Putamen (tissue), 1 donor: ENCODE measurements around the gene ZDHHC12.
A peak's percentile ranks its signal among the peaks of the same experiment; 100 is the strongest.
"Not testable (repeated sequence)": the region's sequence is repeated elsewhere in the genome, so short reads cannot be mapped to it uniquely, and the experiment has no call there.

ENCODE experiments used
- DNase-seq: peaks from one replicate; pipeline ENCODE4 v3.0.0-alpha.2; 2016; ENCODE audit warnings: low spot score

ZDHHC12 gene

DNA sequence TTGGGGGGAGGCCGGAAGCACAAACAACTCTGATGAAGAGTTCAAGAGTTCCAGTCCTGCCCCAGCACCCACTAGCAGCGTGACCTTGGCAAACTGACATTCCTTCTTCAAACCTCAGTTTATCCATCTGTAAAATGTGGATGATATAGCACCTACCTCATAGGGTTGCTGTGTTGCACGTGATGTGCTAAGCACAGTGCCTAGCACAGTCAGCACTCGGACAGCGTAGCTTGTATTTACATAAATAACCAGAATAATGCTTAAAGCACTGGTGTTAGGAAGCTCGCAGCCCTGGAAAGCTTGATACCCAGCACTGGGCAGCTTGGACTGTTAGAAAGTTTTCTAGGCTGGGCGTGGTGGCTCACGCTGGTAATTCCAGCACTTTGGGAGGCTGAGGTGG is 16.5 kb downstream of the ZDHHC12 start:
- DNase-seq: no peak

DNA sequence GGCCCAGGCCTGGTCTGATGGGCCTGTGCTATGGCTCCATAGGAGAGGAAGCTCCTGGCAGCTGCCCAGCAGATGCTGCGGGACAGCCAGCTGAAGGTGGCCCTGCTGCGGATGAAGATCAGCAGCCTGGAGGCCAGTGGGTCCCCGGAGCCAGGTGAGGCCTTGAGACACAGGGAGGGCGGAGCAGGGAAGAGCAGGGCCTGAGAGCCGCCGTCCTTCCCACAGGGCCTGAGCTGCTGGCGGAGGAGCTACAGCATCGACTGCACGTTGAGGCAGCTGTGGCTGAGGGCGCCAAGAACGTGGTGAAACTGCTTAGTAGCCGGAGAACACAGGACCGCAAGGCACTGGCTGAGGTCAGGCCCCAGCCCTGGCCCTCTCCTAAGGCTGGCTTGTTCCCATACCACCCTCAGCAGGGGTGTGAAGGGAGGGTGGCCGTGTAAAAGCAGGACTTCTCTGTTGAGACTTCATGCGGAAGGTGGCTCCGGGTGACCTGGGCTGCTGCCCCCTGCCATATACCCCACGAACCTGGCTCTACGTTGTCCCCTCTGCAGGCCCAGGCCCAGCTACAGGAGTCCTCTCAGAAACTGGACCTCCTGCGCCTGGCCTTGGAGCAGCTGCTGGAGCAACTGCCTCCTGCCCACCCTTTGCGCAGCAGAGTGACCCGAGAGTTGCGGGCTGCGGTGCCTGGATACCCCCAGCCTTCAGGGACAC is 17.1 kb downstream of the ZDHHC12 start:
- no peak for DNase-seq

- no peak for DNase-seq
Observed at GRCh38 chr9:128706045-128706444, 17.9 kb downstream of the ZDHHC12 start.

GRCh38 chr9:128705051-128705965 is 18.6 kb downstream of the ZDHHC12 start:
- no peak for DNase-seq

DNA sequence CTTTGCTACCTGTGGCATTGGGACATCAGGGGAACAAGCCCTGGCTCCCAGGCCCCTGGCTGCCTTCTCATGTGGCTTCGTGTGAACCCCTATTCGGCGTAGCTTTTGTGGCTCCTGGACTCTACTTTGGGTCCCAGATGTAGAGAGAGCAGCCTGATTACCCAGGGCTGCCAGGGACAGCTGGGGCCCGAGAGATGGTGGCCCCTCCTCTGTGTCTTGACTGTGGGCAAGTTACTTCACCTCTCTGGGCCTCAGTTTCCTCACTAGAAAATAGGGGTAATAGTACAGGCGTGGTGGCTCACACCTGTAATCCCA is 19.6 kb downstream of the ZDHHC12 start:
- no peak for DNase-seq

- no peak for DNase-seq
Observed at GRCh38 chr9:128703616-128704355, 20.1 kb downstream of the ZDHHC12 start.

- DNase-seq: no peak
Observed at GRCh38 chr9:128702949-128703615, 20.8 kb downstream of the ZDHHC12 start.

DNA sequence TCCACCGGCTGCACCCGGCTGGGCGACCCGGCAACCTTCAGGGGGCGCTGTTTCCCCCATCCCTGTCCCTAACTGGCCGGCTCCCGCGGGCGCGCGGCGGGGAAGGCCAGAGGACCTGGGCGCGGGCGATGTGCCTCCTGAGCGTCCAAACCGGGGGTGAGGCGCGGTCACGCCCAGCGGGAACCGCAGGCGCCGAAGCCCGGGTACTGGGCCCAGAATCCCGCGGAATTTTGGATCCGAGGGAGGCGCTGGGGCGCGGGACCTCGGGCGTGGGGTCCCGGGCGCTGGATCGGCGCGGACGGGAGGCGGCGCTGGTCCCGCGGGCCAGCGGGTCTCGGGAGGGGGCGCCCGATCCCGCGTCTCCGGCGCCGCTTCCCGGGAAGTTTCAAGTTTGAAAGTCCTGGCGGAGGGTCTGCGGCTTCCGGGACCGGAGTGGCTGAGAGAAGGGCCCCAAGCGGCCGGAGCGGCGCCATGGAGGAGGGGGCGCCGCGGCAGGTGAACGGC is 21.4 kb downstream of the ZDHHC12 start, which contains the start of gene PKN3:
Gene PKN3, plus strand, starts transcription at position 59 of the 504 bp plus-strand sequence. Its CDS starts 413 bp downstream, at position 472.
- DNase-seq: peak; percentile 55

GRCh38 chr9:128701227-128701854 is 22.6 kb downstream of the ZDHHC12 start:
- DNase-seq: no peak

DNA sequence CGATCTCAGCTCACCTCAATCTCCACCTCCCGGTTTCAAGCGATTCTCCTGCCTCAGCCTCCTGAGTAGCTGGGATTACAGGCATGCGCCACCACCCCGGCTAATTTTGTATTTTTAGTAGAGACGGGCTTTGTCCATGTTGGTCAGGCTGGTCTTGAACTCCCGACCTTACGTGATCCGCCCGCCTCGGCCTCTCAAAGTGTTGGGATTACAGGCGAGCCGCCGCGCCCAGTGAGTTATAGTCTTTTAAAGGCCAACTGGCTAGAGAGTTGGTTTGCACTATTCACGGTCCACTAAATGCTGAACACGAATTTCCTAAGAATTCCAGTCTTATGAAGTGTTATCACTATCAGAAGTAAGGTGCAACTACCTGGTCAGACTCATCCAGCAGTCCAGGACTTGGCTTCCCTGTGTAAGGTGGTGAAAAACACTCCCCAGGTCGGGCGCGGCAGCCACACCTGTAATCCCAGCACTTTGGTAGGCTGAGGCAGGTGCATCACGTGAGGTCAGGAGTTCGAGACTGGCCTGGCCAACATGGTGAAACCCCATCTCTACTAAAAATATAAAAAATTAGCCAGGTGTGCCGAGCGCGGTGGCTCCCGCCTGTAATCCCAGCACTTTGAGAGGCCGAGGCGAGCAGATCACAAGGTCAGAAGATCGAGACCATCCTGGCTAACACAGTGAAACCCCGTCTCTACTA is 24.7 kb downstream of the ZDHHC12 start:
- not testable (repeated sequence) for DNase-seq

DNA sequence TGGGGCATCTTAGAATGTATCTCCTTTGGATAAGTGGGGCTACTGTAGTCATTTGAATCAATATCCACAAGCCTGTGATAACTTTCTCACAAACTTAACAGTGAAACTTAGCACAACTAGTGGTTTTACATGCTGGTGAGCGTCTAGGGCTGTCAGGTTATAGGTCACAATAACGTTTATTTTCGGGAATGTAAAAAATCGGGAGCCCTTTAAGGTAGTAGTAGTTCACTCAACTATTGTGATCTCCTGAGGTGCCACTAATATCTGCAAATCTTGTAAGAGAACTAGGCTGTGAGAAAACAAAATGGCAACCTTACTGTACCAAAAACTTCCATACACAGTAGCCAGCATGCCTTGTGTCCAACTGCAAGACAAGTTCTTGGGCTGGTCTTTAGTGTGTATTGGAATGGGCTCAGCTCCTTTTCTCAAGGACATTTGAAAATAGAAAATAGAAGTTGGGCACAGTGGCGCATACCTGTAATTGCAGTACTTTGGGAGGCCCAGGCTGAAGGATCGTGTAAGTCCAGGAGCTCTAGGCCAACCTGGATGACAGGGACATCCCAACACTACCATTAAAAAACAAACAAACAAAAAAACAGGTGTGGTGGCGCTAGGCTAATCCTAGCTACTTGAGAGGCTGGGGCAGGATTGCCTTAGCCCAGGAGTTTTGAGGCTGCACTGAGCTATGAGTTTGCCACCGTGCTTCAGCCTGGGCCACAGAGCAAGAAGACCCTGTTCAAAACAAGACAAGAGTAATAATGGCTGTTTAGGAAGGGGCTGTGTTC is 26.8 kb downstream of the ZDHHC12 start:
- no peak for DNase-seq

- DNase-seq: no peak
Observed at GRCh38 chr9:128694344-128694743, 29.6 kb downstream of the ZDHHC12 start.

DNA sequence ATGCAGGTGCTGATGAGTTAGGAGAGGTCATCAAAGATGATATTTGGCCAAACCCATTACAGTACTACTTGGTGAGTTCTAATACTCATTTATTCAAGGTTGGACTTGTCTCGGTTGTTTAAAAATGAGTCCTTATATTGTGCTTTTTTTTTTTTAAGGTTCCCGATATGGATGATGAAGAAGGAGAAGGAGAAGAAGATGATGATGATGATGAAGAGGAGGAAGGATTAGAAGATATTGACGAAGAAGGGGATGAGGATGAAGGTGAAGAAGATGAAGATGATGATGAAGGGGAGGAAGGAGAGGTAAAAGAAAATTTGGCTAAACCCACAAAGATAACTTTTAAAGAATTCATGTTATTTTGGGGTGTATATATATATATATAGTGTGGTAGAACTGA is 30.2 kb downstream of the ZDHHC12 start:
- not testable (repeated sequence) for DNase-seq

GRCh38 chr9:128690684-128691034 is 33.3 kb downstream of the ZDHHC12 start:
- no peak for DNase-seq

- DNase-seq: peak; percentile 43
Observed at GRCh38 chr9:128689820-128690683, 33.9 kb downstream of the ZDHHC12 start.

DNA sequence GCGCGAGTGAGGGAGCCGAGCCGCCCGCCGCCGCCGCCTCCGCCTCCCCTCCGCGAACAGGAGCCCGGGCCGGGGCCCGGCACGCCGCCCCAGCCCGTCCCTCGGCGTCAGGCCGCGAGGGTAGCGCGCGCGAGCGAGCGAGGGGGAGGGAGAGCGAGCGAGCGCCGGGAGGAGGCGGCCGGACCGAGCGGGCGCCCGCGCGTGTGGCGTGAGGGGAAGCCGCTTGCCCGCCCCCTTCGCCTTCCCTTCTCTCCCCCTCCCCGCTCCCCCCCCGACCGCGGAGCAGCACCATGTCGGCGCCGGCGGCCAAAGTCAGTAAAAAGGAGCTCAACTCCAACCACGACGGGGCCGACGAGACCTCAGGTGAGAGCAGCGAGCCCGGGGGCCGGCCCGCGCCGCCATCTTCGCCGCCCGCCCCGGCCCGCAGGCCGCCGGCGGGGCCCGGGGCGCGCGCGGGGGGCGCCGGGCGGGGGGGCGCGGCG is 34.6 kb downstream of the ZDHHC12 start:
- no peak for DNase-seq

GRCh38 chr9:128688501-128689292 is 35.2 kb downstream of the ZDHHC12 start, which contains the start of gene SET:
SET (plus strand) TSS chr9:128689222; CDS start chr9:128689583, 361 bp downstream.
- peak; percentile 94 for DNase-seq

DNA sequence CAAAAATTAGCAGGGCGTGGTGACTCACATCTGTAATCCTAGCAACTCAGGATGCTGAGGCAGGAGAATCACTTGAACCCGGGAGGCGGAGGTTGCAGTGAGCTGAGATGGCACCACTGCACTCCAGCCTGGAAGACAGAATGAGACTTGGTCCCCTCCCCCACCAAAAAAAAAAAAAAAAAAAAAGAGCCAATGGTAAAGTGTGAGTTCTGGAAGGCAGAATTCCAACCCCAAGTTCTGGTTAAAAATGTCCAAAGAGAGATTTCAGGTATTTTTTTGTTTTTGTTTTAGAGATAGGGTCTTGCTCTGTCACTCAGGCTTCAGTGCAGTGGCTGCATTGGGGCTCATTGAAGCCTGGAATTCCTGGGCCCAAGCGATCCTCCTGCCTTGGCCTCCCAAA is 36.5 kb downstream of the ZDHHC12 start:
- no peak for DNase-seq
